IMR-90 (cell line): ENCODE results near the gene KRT83. TPM values are rescaled to one million over a fixed set of nuclear protein-coding genes. Genes with fewer than 3 reads are reported as not detected.

Source experiments
- ATAC-seq: fragments of 200-7000 bp; cut with Tn5 transposase; 2 replicates; pipeline ENCODE4 v1.9.1; 2020; ENCODE audit warnings: low read depth, mild to moderate bottlenecking, moderate library complexity
- BruUV-seq: library from RNA; stranded (reverse); fragments of 400-500 nt; replicated peaks from 2 replicates; lab custom pipeline; 2021; lab: Mats Ljungman, UMichigan
- CTCF ChIA-PET: fragments of 300-600 bp; formaldehyde crosslinking; extraction: SDS; loops from one replicate; lab custom pipeline; 2021; ENCODE audit warnings: antibody characterized with exemption; lab: Yijun Ruan, JAX
- POLR2A ChIA-PET: fragments of 300-600 bp; sonication (Branson Sonifier 250); formaldehyde crosslinking; loops from one replicate; lab custom pipeline; 2022; ENCODE audit warnings: antibody characterized with exemption; ENCODE audit not compliant: unreplicated experiment; lab: Charles Lee
- DNase-seq: peaks from one replicate; pipeline ENCODE4 v3.0.0; 2013
- H2AFZ ChIP-seq: replicated peaks from 2 replicates; pipeline ENCODE3; 2013; ENCODE audit warnings: low read length, mild to moderate bottlenecking; ENCODE audit not compliant: poor library complexity
- H2AK5ac ChIP-seq: 2 replicates; pipeline ENCODE4 v1.6.1; 2013; ENCODE audit warnings: low read depth, low read length, inconsistent platforms
- H2AK9ac ChIP-seq: replicated peaks from 2 replicates; pipeline ENCODE3; 2013; ENCODE audit warnings: mild to moderate bottlenecking, low read depth, low read length, moderate library complexity; ENCODE audit not compliant: poor library complexity
- H2BK120ac ChIP-seq: 2 replicates; pipeline ENCODE4 v1.6.1; 2013; ENCODE audit warnings: low read depth, low read length, inconsistent platforms
- H2BK15ac ChIP-seq: 3 replicates; pipeline ENCODE4 v1.6.1; 2013; ENCODE audit warnings: low read depth, low read length, inconsistent platforms
- H2BK20ac ChIP-seq: 2 replicates; pipeline ENCODE4 v1.6.1; 2013; ENCODE audit warnings: low read depth, mild to moderate bottlenecking, inconsistent platforms, low read length, moderate library complexity
- H2BK5ac ChIP-seq: 2 replicates; pipeline ENCODE4 v1.6.1; 2013; ENCODE audit warnings: mild to moderate bottlenecking, low read depth, low read length, inconsistent platforms; ENCODE audit not compliant: poor library complexity, severe bottlenecking
- H3K14ac ChIP-seq: replicated peaks from 2 replicates; pipeline ENCODE4 v1.6.1; 2013; ENCODE audit warnings: low read depth, low read length, inconsistent platforms
- H3K18ac ChIP-seq: 2 replicates; pipeline ENCODE4 v1.6.1; 2013; ENCODE audit warnings: low read depth, low read length, control low read depth
- H3K23ac ChIP-seq: 2 replicates; pipeline ENCODE4 v1.6.1; 2013; ENCODE audit warnings: low read depth, low read length, inconsistent platforms
- H3K27ac ChIP-seq: 2 replicates; pipeline ENCODE4 v1.5.1; 2013; ENCODE audit warnings: mild to moderate bottlenecking, control low read depth, low read length; ENCODE audit not compliant: insufficient read depth
- H3K27me3 ChIP-seq: 2 replicates; pipeline ENCODE4 v1.6.1; 2013; ENCODE audit warnings: low read length; ENCODE audit not compliant: control insufficient read depth, insufficient read depth
- H3K36me3 ChIP-seq: 2 replicates; pipeline ENCODE4 v1.6.1; 2013; ENCODE audit warnings: low read length, mixed read lengths; ENCODE audit not compliant: control insufficient read depth, insufficient read depth
- H3K4ac ChIP-seq: 2 replicates; pipeline ENCODE4 v1.6.1; 2013; ENCODE audit warnings: low read depth, low read length, inconsistent platforms
- H3K4me1 ChIP-seq: 2 replicates; pipeline ENCODE4 v1.6.1; 2013; ENCODE audit warnings: low read length, mixed read lengths; ENCODE audit not compliant: control insufficient read depth, insufficient read depth
- H3K4me2 ChIP-seq: 2 replicates; pipeline ENCODE4 v1.6.1; 2013; ENCODE audit warnings: low read depth, mild to moderate bottlenecking, control low read depth, low read length, moderate library complexity
- H3K4me3 ChIP-seq: 2 replicates; pipeline ENCODE4 v1.5.1; 2013; ENCODE audit warnings: low read depth, mild to moderate bottlenecking, control low read depth, low read length, moderate library complexity; ENCODE audit not compliant: insufficient read depth
- H3K56ac ChIP-seq: 2 replicates; pipeline ENCODE4 v1.6.1; 2013; ENCODE audit warnings: low read length, inconsistent platforms; ENCODE audit not compliant: insufficient read depth; ENCODE audit errors: extremely low read depth
- H3K79me1 ChIP-seq, 2 experiments: 2 replicates each; pipeline ENCODE4 v1.6.1; 2013; ENCODE audit warnings: low read length in 2 of 2, inconsistent platforms in 1 of 2, low read depth in 1 of 2
- H3K9ac ChIP-seq: 2 replicates; pipeline ENCODE4 v1.6.1; 2013; ENCODE audit warnings: low read depth, low read length, control low read depth
- H3K9me1 ChIP-seq: 2 replicates; pipeline ENCODE4 v1.6.1; 2013; ENCODE audit warnings: low read length, inconsistent platforms; ENCODE audit not compliant: insufficient read depth
- H3K9me3 ChIP-seq: 2 replicates; pipeline ENCODE4 v1.6.1; 2013; ENCODE audit warnings: low read length; ENCODE audit not compliant: control insufficient read depth, insufficient read depth
- H4K20me1 ChIP-seq: 2 replicates; pipeline ENCODE4 v1.6.1; 2013; ENCODE audit warnings: low read length, inconsistent platforms; ENCODE audit not compliant: insufficient read depth
- H4K5ac ChIP-seq: 2 replicates; pipeline ENCODE4 v1.6.1; 2013; ENCODE audit warnings: mild to moderate bottlenecking, low read depth, low read length, control low read depth
- H4K8ac ChIP-seq, 2 experiments: 2 replicates each; pipeline ENCODE4 v1.6.1; 2013; ENCODE audit warnings: low read depth in 2 of 2, low read length in 2 of 2, control low read depth in 1 of 2, inconsistent platforms in 1 of 2
- H4K91ac ChIP-seq: 2 replicates; pipeline ENCODE4 v1.6.1; 2013; ENCODE audit warnings: low read depth, low read length, inconsistent platforms; ENCODE audit not compliant: insufficient read depth
- BHLHE40 ChIP-seq: fragments of 150-350 bp; IDR thresholded peaks from 2 replicates; pipeline ENCODE4 v1.6.1; 2016; ENCODE audit warnings: mild to moderate bottlenecking, low read depth, low read length
- CEBPB ChIP-seq: IDR thresholded peaks from 2 replicates; pipeline ENCODE4 v1.6.1; 2012; ENCODE audit warnings: low read depth, low read length, improper control_type of control experiment
- CHD1 ChIP-seq: IDR thresholded peaks from 2 replicates; pipeline ENCODE4 v1.6.1; 2012; ENCODE audit warnings: low read depth, low read length, improper control_type of control experiment
- CTCF ChIP-seq: conservative IDR thresholded peaks from 2 replicates; pipeline ENCODE4 v1.5.1; 2012; ENCODE audit warnings: mild to moderate bottlenecking, low read depth, low read length, improper control_type of control experiment
- ELK1 ChIP-seq: fragments of 150-350 bp; IDR thresholded peaks from 2 replicates; pipeline ENCODE4 v1.6.1; 2016; ENCODE audit warnings: low read depth, mild to moderate bottlenecking, low read length, moderate library complexity, borderline replicate concordance
- FOS ChIP-seq: fragments of 150-350 bp; IDR thresholded peaks from 2 replicates; pipeline ENCODE4 v1.6.1; 2016; ENCODE audit warnings: low read depth, low read length
- MAFK ChIP-seq: IDR thresholded peaks from 2 replicates; pipeline ENCODE4 v1.6.1; 2012; ENCODE audit warnings: low read depth, low read length, improper control_type of control experiment
- MAZ ChIP-seq: IDR thresholded peaks from 2 replicates; pipeline ENCODE4 v1.6.1; 2012; ENCODE audit warnings: low read depth, mild to moderate bottlenecking, low read length, improper control_type of control experiment, moderate library complexity, borderline replicate concordance
- MXI1 ChIP-seq: IDR thresholded peaks from 2 replicates; pipeline ENCODE4 v1.6.1; 2012; ENCODE audit warnings: low read depth, mild to moderate bottlenecking, low read length, moderate library complexity, borderline replicate concordance
- NFE2L2 ChIP-seq: fragments of 150-350 bp; IDR thresholded peaks from 2 replicates; pipeline ENCODE4 v1.6.1; 2016; ENCODE audit warnings: low read depth, mild to moderate bottlenecking, low read length
- POLR2A ChIP-seq: IDR thresholded peaks from 2 replicates; pipeline ENCODE4 v1.6.1; 2012; ENCODE audit warnings: mild to moderate bottlenecking, low read depth, low read length
- RAD21 ChIP-seq: IDR thresholded peaks from 2 replicates; pipeline ENCODE4 v1.6.1; 2012; ENCODE audit warnings: low read length, improper control_type of control experiment
- RCOR1 ChIP-seq: IDR thresholded peaks from 2 replicates; pipeline ENCODE4 v1.6.1; 2012; ENCODE audit warnings: mild to moderate bottlenecking, low read length, improper control_type of control experiment; ENCODE audit not compliant: insufficient replicate concordance
- RFX5 ChIP-seq: IDR thresholded peaks from 2 replicates; pipeline ENCODE4 v1.8.0; 2012; ENCODE audit warnings: low read depth, mild to moderate bottlenecking, low read length, moderate library complexity
- SMC3 ChIP-seq: fragments of 150-350 bp; IDR thresholded peaks from 2 replicates; pipeline ENCODE4 v1.6.1; 2016; ENCODE audit warnings: low read depth, mild to moderate bottlenecking, antibody characterized with exemption, low read length, moderate library complexity
- USF2 ChIP-seq: fragments of 150-350 bp; IDR thresholded peaks from 2 replicates; pipeline ENCODE4 v1.6.1; 2017; ENCODE audit warnings: mild to moderate bottlenecking, antibody characterized with exemption, low read length, low read depth
- WGBS, 2 experiments: methylation state at CpG; one replicate each; pipeline versions ENCODE4 v1.1.5 to v1.1.7; 2013; ENCODE audit warnings: missing lambda C conversion rate in 2 of 2; ENCODE audit not compliant: insufficient read length in 1 of 2; ENCODE audit errors: extremely low coverage in 2 of 2; 5-methylcytosine and 5-hydroxymethylcytosine counted together
- dilution Hi-C: fragments of 300-500 bp; cut with HindIII; formaldehyde crosslinking; loops from one replicate; pipeline ENCODE4 v1.14.3; 2018; ENCODE audit warnings: low sequenced_read_pairs; ENCODE audit not compliant: unreplicated experiment
- in situ Hi-C: fragments of 300-500 bp; cut with MboI; formaldehyde crosslinking; loops from 3 replicates; pipeline ENCODE4 v1.14.3; 2019; ENCODE audit warnings: low sequenced_read_pairs, inconsistent platforms, mixed read lengths
- intact Hi-C: fragments of 100-400 bp; cut with micrococcal nuclease; formaldehyde crosslinking; loops from 2 replicates; pipeline ENCODE4 v1.10.0; 2022
- polyA plus RNA-seq, 3 experiments: library from polyadenylated mRNA; depleted of rRNA; stranded (reverse); fragments of >200 nt; gene quantifications; 2 replicates each; pipeline ENCODE4 v1.2.3, GENCODE V29; 2012; ENCODE audit warnings: low replicate concordance in 1 of 3
- total RNA-seq: library from RNA; depleted of rRNA; stranded (reverse); fragments of >200 nt; gene quantifications from 2 replicates; pipeline ENCODE4 v1.2.3, GENCODE V29; 2012

The KRT83 gene
- total and polyA plus RNA-seq, 2 of the 4 experiments (the other 2 are of a cell fraction), result not detected

GRCh38 chr12:52360663-52361271 is 39.6 kb upstream of the KRT83 start:
- H4K91ac ChIP-seq, result no peak overlapping the region
- no peaks in the 10 kb centered on the region for H3K4me1 ChIP-seq
- no peaks in the 10 kb centered on the region for H4K20me1 ChIP-seq
- no peak overlapping the region for H3K4me2 ChIP-seq
- no peaks in the 10 kb centered on the region for H3K36me3 ChIP-seq
- H3K9ac ChIP-seq, result no peak overlapping the region
- peaks cover 45% of the 10 kb centered on the region for H3K27me3 ChIP-seq
- H2AFZ ChIP-seq, result no peak overlapping the region
- BruUV-seq, result no TSS peak
- no peak overlapping the region for H3K27ac ChIP-seq
- no peak overlapping the region for H4K5ac ChIP-seq
- ATAC-seq, result no peak
- H3K9me1 ChIP-seq, result no peaks in the 10 kb centered on the region
- in situ Hi-C loops (no loop called here), intact Hi-C loops (no loop called here), dilution Hi-C loops (no loop called here)
- H3K56ac ChIP-seq, result no peak overlapping the region
- no peak overlapping the region for H2BK15ac ChIP-seq
- CTCF ChIA-PET, result interaction anchor here (0.8 kb wide), 1 partner anchor 12 kb away, joined by 5 read pairs; no protein-coding TSS in a partner anchor
- H2AK5ac ChIP-seq, result no peak overlapping the region
- no peaks in the 10 kb centered on the region for H3K79me1 ChIP-seq
- TF ChIP-seq FOS, result no peak
- TF ChIP-seq CTCF, result no peak
- no peak for TF ChIP-seq MXI1
- no peak for TF ChIP-seq NFE2L2
- no peak for TF ChIP-seq MAZ
- no peak for TF ChIP-seq POLR2A
- TF ChIP-seq RAD21, result no peak
- no peak for TF ChIP-seq ELK1
- TF ChIP-seq BHLHE40, result no peak
- TF ChIP-seq RFX5, result no peak
- TF ChIP-seq MAFK, result no peak
- no peak for TF ChIP-seq SMC3
- no peak for TF ChIP-seq CEBPB
- TF ChIP-seq RCOR1, result no peak
- no peak for TF ChIP-seq USF2
- no peak for TF ChIP-seq CHD1
- H2BK120ac ChIP-seq, result no peak overlapping the region
- H2BK5ac ChIP-seq, result no peak overlapping the region
- no peak overlapping the region for H2AK9ac ChIP-seq
- no peak overlapping the region for H3K14ac ChIP-seq
- H4K8ac ChIP-seq, result no peak overlapping the region
- no peaks in the 10 kb centered on the region for H3K9me3 ChIP-seq
- H3K18ac ChIP-seq, result no peak overlapping the region
- POLR2A ChIA-PET, result no interaction called here
- no peak overlapping the region for H3K4ac ChIP-seq
- WGBS, 2 experiments, result no CpG with 5 or more reads among the region's 13 CpGs
- H2BK20ac ChIP-seq, result no peak overlapping the region
- no peak overlapping the region for H3K23ac ChIP-seq
- DNase-seq, result no peak
- no peak overlapping the region for H3K4me3 ChIP-seq
